Effector memory CD4-positive, alpha-beta T cell (primary cell): Measurements from ENCODE around the gene SLC17A2.

Source experiments
- DNase-seq, 3 donors: peaks; one replicate each; pipeline ENCODE4 v3.0.0-alpha.2; 2020
- H3K27ac ChIP-seq: 2 replicates; pipeline ENCODE4 v1.7.0; 2013; ENCODE audit warnings: mild to moderate bottlenecking, low read length, moderate library complexity; ENCODE audit not compliant: insufficient read depth, poor library complexity, severe bottlenecking
- H3K27me3 ChIP-seq: replicated peaks from 2 replicates; pipeline ENCODE4 v1.7.0; 2013; ENCODE audit warnings: mild to moderate bottlenecking, low read length; ENCODE audit not compliant: insufficient read depth, control insufficient read depth, poor library complexity, severe bottlenecking
- H3K36me3 ChIP-seq: 2 replicates; pipeline ENCODE4 v1.7.0; 2013; ENCODE audit warnings: mild to moderate bottlenecking, low read length, moderate library complexity; ENCODE audit not compliant: control insufficient read depth, insufficient read depth
- H3K4me1 ChIP-seq: 2 replicates; pipeline ENCODE4 v1.7.0; 2013; ENCODE audit warnings: low read length, mild to moderate bottlenecking; ENCODE audit not compliant: control insufficient read depth, insufficient read depth, poor library complexity, severe bottlenecking
- H3K4me3 ChIP-seq: 2 replicates; pipeline ENCODE4 v1.7.0; 2013; ENCODE audit warnings: low read length, low read depth, mild to moderate bottlenecking; ENCODE audit not compliant: insufficient read depth, poor library complexity, severe bottlenecking
- H3K9me3 ChIP-seq: 2 replicates; pipeline ENCODE4 v1.7.0; 2013; ENCODE audit warnings: mild to moderate bottlenecking, low read length, moderate library complexity; ENCODE audit not compliant: control insufficient read depth

SLC17A2 gene

GRCh38 chr6:25902071-25902470 lies 28.4 kb downstream of the SLC17A2 start:
- H3K9me3 ChIP-seq: no peaks in the 10 kb centered on the region
- no peaks in the 10 kb centered on the region for H3K4me1 ChIP-seq
- no peaks in the 10 kb centered on the region for H3K36me3 ChIP-seq
- DNase-seq: no peak
- H3K4me3 ChIP-seq: no peak overlapping the region
- H3K27me3 ChIP-seq: peaks cover 4% of the 10 kb centered on the region
- no peak overlapping the region for H3K27ac ChIP-seq

DNA sequence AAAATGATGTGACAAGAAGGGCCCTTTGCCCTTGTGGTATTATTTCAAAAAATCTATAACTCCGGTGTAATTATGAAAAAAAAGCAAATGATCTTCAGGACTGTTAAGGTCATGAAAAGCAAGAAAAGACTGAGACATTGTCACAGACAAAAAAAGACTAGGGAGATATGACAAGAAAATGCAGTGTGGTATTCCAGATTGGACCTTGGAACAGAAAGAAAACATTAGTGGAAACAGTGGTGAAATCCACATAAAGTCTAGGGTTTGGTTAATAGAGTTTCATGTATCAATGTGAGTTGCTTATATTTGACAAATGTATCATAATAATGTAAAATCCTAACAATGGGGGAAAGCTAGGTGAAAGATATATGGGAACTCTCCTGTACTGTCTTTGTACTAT lies 29.6 kb downstream of the SLC17A2 start:
- H3K4me1 ChIP-seq: no peaks in the 10 kb centered on the region
- H3K4me3 ChIP-seq: no peak overlapping the region
- H3K36me3 ChIP-seq: no peaks in the 10 kb centered on the region
- H3K27me3 ChIP-seq: peaks cover 2% of the 10 kb centered on the region
- no peaks in the 10 kb centered on the region for H3K9me3 ChIP-seq
- H3K27ac ChIP-seq: no peak overlapping the region
- DNase-seq: no peak

DNA sequence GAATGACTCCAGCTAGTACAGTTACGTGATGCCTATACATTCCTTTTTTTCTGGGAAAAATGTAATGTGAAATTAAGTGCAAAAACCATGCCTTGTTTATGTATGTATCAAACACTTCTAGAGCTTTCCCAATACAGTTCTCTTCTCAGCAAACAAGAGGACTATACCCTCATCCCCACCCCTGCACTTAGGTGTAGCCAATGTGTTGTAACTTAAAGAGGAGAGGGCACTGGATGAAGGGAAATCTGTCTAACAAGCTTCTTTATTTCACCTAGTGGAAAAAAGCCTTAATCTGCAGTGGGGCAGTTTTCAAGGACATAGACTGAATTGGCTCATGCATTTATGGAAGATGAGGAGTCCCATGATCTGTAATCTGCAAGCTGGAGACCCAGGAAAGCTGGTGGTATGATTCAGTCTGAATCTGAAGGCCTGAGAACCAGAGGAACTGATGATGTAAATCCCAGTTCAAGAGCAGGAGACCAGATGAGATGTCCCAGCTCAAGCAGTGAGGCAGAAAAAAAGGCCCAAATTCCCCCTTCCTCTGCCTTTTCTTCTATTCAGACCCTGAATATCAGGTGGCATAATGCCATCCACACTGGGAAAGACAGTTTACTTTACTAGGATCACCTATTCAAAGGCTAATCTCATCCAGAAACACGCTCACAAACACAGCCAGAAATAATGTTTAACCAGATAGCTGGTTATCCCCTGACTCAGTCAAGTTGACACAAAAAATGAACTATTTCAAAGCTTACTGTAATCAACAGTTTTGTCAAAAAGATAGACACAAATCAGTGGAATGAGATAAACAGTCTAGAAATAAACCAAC lies 30.7 kb downstream of the SLC17A2 start:
- no peaks in the 10 kb centered on the region for H3K27me3 ChIP-seq
- H3K27ac ChIP-seq: no peak overlapping the region
- H3K9me3 ChIP-seq: no peaks in the 10 kb centered on the region
- no peak overlapping the region for H3K4me3 ChIP-seq
- H3K36me3 ChIP-seq: no peaks in the 10 kb centered on the region
- no peak for DNase-seq
- H3K4me1 ChIP-seq: no peaks in the 10 kb centered on the region

- no peak overlapping the region for H3K27ac ChIP-seq
- H3K36me3 ChIP-seq: no peaks in the 10 kb centered on the region
- no peak overlapping the region for H3K4me3 ChIP-seq
- no peaks in the 10 kb centered on the region for H3K27me3 ChIP-seq
- H3K4me1 ChIP-seq: no peaks in the 10 kb centered on the region
- no peak for DNase-seq
- H3K9me3 ChIP-seq: no peaks in the 10 kb centered on the region
These were observed 31.4 kb downstream of the SLC17A2 start for GRCh38 chr6:25899123-25899522.

DNA sequence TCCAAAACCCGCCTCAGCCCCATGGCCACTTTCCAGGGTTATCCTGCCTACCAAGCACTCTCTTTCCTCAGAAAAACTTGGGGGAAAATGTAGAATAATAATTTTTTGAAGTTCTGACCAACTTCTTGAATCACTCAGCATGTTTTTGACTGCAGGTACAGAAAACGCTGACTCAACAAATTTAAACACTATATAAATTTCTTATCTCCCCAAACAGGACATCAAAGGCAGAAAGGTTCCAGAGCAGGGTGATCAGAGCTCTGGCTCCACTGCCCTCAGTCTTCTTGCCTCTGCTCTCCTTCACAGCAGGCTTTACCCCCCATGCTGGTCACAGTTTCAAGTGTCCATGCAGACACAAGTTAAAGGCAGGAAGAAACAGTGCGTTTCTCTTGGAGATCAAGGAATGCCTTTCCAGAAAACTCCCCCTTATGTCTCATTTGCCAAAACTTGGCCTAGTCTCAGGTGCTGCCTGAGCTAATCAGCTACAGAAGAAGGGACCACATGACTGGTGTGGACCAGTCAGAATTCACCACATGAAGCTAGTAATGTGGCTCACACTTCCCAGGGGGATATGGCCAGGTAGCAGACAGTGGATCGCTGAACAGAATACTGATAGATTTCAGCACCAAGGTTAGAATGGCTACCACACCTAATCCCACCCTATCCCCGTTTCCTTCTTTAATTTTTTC lies 32.1 kb downstream of the SLC17A2 start:
- Histone ChIP-seq H3K36me3 (no peaks in the 10 kb centered on the region), H3K4me3 (no peak overlapping the region), H3K27ac (no peak overlapping the region), H3K9me3 (no peaks in the 10 kb centered on the region), H3K4me1 (no peaks in the 10 kb centered on the region), H3K27me3 (no peaks in the 10 kb centered on the region)
- no peak for DNase-seq

- Histone ChIP-seq H3K36me3 (no peaks in the 10 kb centered on the region), H3K27ac (no peak overlapping the region), H3K9me3 (no peaks in the 10 kb centered on the region), H3K4me3 (no peak overlapping the region), H3K4me1 (no peaks in the 10 kb centered on the region), H3K27me3 (no peaks in the 10 kb centered on the region)
- no peak for DNase-seq
These were observed 34.2 kb downstream of the SLC17A2 start for GRCh38 chr6:25896252-25896651.

DNA sequence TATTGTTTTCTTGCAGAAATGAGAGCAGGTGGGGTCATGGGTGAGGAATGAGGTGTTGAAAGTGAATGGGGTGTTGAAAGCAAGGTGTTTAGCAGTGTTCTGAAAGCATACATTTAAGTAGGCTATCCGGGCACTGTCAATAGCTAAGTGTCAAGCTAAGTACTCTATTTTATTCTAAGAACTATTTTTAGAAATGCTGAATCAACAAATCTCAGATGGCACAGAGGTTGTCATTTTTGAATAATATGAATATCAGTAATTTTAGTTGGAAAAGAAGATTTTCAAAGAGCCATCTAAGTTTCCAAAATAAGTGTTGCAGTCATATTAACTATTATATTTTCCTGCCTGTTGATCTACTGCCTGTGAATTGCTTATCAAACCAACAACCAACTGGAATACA lies 34.7 kb downstream of the SLC17A2 start:
- no peaks in the 10 kb centered on the region for H3K36me3 ChIP-seq
- H3K27me3 ChIP-seq: no peaks in the 10 kb centered on the region
- DNase-seq: no peak
- no peaks in the 10 kb centered on the region for H3K9me3 ChIP-seq
- no peaks in the 10 kb centered on the region for H3K4me1 ChIP-seq
- no peak overlapping the region for H3K4me3 ChIP-seq
- H3K27ac ChIP-seq: no peak overlapping the region

DNA sequence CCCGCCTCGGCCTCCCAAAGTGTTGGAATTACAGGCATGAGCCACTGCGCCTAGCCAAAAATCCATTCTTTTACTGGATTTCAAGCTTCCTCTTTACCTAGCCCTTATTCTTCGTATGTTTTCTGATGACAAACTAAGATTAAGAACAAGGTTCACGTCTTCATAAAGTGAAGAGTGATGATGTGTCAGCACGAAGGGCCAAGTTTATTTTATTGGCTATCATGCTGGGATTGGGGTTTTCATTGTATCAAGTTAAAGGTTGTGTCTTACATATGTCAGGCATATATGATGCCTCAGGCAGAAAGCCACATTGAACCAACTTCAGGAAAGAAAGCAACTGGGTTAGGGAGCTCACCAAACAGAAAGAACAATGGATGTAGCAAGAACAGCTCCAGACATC lies 36.7 kb downstream of the SLC17A2 start:
- H3K4me1 ChIP-seq: no peaks in the 10 kb centered on the region
- H3K27ac ChIP-seq: no peak overlapping the region
- H3K36me3 ChIP-seq: no peaks in the 10 kb centered on the region
- H3K9me3 ChIP-seq: no peaks in the 10 kb centered on the region
- no peaks in the 10 kb centered on the region for H3K27me3 ChIP-seq
- H3K4me3 ChIP-seq: no peak overlapping the region
- DNase-seq: no peak

DNA sequence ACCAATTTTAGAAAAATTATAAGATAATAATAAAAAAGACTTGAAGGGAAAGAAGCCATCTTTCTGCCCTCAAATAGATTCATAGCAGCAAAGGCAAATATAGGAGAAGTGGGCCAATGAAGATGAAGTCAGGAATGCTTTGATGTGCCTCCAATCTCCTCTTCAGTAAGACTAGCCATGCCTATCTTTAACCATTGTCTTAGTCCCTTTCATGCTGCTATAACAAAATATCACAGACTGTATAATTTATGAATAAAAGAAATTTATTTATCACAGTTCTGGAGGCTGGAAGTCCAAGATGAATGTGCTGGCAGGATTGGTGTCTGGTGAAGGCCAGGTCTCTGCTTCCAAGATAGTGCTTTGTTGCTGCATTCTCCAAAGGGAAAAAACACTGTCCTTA lies 37.6 kb downstream of the SLC17A2 start:
- H3K4me1 ChIP-seq: no peaks in the 10 kb centered on the region
- no peaks in the 10 kb centered on the region for H3K36me3 ChIP-seq
- no peaks in the 10 kb centered on the region for H3K27me3 ChIP-seq
- no peak overlapping the region for H3K27ac ChIP-seq
- no peak overlapping the region for H3K4me3 ChIP-seq
- DNase-seq: no peak
- H3K9me3 ChIP-seq: no peaks in the 10 kb centered on the region
